Breast epithelium (tissue), 3 donors: ENCODE results near the gene ZNF534.

ENCODE experiments used
- POLR2A ChIP-seq: fragments of 450-650 bp; IDR thresholded peaks from one replicate; pipeline ENCODE4 v1.6.1; 2016; ENCODE audit warnings: antibody characterized with exemption, mild to moderate bottlenecking, moderate library complexity
- POLR2AphosphoS5 ChIP-seq, 3 donors: sonication (generic); formaldehyde crosslinking; IDR thresholded peaks; one replicate each; pipeline ENCODE4 v1.6.1; 2017; ENCODE audit warnings: antibody characterized with exemption in 3 of 3
- TF ChIP-seq, protein P1 (sequence below), 3 donors: fragments of 450-650 bp; IDR thresholded peaks; one replicate each; pipeline ENCODE4 v1.5.1; 2016 to 2017; ENCODE audit warnings: antibody characterized with exemption in 3 of 3, mild to moderate bottlenecking in 3 of 3, moderate library complexity in 3 of 3

DNA sequence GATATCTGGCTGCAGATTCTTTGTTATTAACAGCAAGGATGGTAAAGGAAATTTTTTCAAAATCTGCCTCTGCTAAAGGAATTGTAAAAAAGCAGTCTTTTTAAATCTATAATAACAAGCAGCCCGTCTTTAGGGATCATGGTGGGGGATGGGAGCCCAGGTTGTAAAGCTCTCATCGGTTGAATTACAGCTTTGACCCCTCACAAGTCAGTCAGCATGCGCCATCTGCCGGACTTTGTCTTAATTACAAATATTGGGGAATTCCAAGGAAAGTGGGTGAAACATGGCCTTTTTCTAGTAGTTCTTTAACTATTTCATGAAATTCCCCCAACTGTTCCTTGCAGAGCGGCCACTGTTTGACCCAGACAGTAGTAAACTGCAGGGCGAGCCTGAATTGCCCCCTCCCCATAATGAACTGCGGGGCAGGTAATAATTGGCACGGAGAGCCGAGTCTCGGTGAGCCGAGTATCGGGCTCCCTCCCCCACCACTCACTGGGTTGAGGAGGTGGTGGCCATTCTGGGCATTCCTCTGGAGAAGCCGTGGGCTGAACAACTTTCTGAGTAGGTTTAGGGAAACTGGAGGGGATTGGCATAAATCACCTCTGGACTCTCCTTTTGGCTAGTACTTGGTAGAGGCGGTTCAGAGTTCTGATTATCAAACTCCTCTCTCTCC, 36.0 kb downstream of the ZNF534 start:
- TF ChIP-seq POLR2AphosphoS5 (IDR thresholded peaks at IDR 0.05) (no peak), POLR2A (no peak)
- TF ChIP-seq, protein P1, sequence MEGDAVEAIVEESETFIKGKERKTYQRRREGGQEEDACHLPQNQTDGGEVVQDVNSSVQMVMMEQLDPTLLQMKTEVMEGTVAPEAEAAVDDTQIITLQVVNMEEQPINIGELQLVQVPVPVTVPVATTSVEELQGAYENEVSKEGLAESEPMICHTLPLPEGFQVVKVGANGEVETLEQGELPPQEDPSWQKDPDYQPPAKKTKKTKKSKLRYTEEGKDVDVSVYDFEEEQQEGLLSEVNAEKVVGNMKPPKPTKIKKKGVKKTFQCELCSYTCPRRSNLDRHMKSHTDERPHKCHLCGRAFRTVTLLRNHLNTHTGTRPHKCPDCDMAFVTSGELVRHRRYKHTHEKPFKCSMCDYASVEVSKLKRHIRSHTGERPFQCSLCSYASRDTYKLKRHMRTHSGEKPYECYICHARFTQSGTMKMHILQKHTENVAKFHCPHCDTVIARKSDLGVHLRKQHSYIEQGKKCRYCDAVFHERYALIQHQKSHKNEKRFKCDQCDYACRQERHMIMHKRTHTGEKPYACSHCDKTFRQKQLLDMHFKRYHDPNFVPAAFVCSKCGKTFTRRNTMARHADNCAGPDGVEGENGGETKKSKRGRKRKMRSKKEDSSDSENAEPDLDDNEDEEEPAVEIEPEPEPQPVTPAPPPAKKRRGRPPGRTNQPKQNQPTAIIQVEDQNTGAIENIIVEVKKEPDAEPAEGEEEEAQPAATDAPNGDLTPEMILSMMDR (IDR thresholded peaks at IDR 0.05): no peak
